Measurements from ENCODE around the gene LSS.

LSS gene

GRCh38 chr21:46168659-46169386 is 59.8 kb downstream of the LSS start:
- DNase-seq (ENCODE audit: low read depth), result no peak

- DNase-seq (ENCODE audit: low read depth), result no peak
These were observed 60.3 kb downstream of the LSS start for GRCh38 chr21:46168238-46168637.

DNA sequence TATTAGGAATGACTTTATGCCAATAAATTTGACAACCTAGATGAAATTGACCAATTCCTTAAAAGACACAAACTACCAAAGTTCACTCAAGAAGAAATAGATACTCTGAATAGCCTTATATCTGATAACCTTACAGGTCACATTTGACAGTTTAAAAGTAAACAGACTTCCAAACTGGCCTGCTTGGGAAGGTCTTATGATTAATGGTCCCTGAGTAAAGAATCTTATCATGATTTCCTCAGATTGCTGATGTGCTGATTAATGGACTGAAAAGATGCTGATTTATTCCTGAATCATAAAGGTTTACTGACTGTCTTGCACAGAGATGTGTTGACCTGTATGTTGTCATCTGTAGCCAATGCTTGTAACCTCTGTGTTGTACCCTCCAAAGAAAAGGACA is 63.5 kb downstream of the LSS start:
- DNase-seq (ENCODE audit: low read depth), result no peak

- no peak for DNase-seq (ENCODE audit: low read depth)
These were observed 65.2 kb downstream of the LSS start for GRCh38 chr21:46163380-46163779.

- no peak for DNase-seq (ENCODE audit: low read depth)
These were observed 66.7 kb downstream of the LSS start for GRCh38 chr21:46161633-46162592.

- DNase-seq (ENCODE audit: low read depth), result no peak
These were observed 67.5 kb downstream of the LSS start for GRCh38 chr21:46160907-46161632.

- DNase-seq (ENCODE audit: low read depth), result no peak
These were observed 68.0 kb downstream of the LSS start for GRCh38 chr21:46160657-46160906.

DNA sequence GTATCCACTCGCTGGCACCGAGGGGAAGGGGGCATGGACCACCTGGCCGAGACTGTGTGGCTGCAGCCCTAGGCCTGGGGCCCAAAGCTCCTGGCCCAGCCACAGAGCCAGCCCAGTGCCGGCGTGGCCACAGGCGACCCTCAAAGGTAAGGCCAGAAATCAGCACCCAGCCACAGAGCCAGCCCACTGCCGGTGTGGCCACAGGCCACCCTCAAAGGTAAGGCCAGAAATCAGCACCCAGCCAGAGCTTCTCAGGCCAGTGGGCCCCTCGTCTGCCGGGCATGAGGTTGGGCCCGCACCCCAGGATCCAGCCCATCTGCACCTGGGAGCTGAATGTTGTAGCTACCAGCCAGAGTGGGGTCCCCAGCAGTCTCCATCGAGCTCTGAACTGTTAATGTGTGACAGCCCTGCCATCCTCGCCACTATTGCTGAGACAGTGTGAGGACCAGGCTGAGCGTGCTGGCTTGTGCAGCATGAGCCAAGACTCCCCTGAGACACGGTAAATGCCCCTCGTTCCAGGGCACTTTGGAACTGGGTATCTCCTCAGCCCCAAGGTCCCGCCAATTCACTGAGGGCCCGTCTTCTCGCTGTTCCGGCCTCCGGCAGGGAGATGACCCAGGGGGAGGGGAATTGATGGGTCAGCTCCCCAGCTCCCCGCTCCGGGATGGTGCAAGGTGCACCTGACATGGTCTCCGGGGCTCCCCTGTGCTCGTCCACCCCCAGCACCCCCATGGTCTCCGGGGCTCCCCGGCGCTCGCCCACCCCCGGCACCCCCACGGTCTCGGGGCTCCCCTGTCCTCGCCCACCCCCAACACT is 68.5 kb downstream of the LSS start:
- DNase-seq (ENCODE audit: low read depth), result no peak

DNA sequence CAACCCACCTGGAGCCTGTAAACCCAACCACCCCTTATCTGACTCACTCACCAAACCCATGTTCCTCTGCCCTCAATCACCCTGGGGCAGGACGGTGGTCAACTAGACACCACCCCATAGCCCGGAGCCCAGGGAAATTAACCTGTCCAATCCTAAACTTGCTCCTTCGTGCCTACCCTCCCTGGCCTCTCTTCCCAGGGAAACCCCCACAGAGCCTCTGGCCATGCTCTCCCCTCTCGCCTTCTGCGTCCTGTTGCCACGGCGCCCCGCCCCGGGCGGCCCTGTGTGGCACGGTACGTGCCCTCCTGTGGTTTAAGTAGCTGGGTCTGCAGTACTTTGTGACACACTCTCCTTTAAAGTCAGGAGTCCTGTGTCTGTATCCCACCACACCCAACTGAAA is 69.2 kb downstream of the LSS start:
- DNase-seq (ENCODE audit: low read depth), result no peak

GRCh38 chr21:46158666-46159300 is 69.8 kb downstream of the LSS start:
- DNase-seq (ENCODE audit: low read depth), result no peak

GRCh38 chr21:46157987-46158451 is 70.6 kb downstream of the LSS start:
- no peak for DNase-seq (ENCODE audit: low read depth)

GRCh38 chr21:46157396-46157986 is 71.1 kb downstream of the LSS start:
- DNase-seq (ENCODE audit: low read depth), result no peak

GRCh38 chr21:46156678-46157077 is 71.9 kb downstream of the LSS start:
- no peak for DNase-seq (ENCODE audit: low read depth)

DNA sequence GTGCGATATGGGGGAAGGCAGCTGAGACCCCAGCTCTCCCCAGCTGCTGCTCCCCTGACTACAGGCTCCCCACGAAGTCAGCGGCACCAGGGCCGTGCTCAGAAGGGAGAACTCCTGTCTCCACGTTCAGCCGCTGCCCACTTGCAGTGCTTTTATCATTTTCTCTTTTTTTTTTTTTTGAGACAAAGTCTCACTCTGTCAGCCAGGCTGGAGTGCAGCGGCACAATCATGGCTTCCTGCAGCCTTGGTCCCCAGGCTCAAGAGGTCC is 72.3 kb downstream of the LSS start:
- no peak for DNase-seq (ENCODE audit: low read depth)

DNA sequence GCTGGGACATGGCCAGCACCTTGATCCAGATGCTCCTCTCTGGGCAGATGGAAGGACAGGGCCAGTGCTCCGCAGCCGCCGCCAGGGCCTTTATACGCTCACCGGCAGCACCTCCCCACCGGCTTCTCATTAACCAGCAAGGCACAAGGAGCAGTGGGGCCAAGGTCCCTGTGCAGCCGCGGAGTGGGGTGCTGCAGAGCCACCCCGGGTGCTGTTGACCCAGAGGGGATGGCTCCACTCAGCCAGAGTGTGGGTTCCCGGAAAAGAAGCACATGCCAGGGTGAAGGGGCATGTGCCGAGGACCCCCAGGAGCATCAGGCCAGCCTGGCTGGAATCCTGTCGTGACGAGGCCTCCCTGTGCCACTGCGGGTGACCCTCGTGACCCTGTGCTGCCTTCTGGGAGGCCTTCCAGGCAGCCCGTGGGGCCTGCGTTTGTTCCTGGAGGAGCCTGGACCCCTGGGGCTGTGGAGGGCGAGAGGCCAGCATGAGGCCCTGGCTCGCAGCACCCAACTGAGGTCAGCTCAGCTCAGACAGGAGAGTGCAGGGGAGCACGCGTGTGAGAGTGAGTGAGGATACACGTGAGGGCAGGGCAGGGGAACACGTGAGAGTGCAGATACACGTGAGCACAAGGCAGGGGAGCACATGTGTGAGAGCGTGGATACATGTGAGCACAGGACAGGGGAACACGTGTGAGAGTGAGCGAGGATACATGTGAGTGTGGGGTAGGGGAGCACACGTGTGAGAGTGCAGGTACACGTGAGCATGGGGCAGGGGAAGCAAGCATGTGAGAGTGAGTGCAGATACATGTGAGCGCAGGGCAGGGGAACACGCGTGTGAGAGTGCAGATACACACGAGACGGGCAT is 72.8 kb downstream of the LSS start, which contains the start of gene FTCD:
FTCD (minus strand) TSS at position 66 of the 864 bp plus-strand sequence; CDS start at position 10, 56 bp downstream.
- no peak for DNase-seq (ENCODE audit: low read depth)

GRCh38 chr21:46154955-46155513 is 73.5 kb downstream of the LSS start:
- DNase-seq (ENCODE audit: low read depth), result no peak

- DNase-seq (ENCODE audit: low read depth), result no peak
These were observed 74.2 kb downstream of the LSS start for GRCh38 chr21:46154155-46154954.

- peak; percentile 19 for DNase-seq (ENCODE audit: low read depth)
These were observed 75.1 kb downstream of the LSS start for GRCh38 chr21:46153247-46154154.

Data from stimulated activated CD4-positive, alpha-beta T cell treated with anti-CD3 and anti-CD28 coated beads, Interleukin-2, amount 100 ng/mL, for 4 hours (primary cell).